GM12878 (cell line): Measurements from ENCODE around the gene NAT10. TPM values are rescaled to one million over a fixed set of nuclear protein-coding genes. Genes with fewer than 3 reads are reported as not detected.

Experiments used
- ATAC-seq: fragments of 200-7000 bp; cut with Tn5 transposase; 3 replicates; pipeline ENCODE4 v1.9.1; 2020; ENCODE audit warnings: mild to moderate bottlenecking, moderate library complexity
- BruUV-seq: library from RNA; stranded (reverse); fragments of 400-500 nt; replicated peaks from 2 replicates; lab custom pipeline; 2021; lab: Mats Ljungman, UMichigan
- CTCF ChIA-PET: fragments of 300-600 bp; sonication (Branson Sonifier 250); formaldehyde crosslinking; extraction: SDS; loops from one replicate; lab custom pipeline; 2021; ENCODE audit warnings: inconsistent platforms; lab: Yijun Ruan, JAX
- POLR2A ChIA-PET: fragments of 350-600 bp; formaldehyde crosslinking; extraction: SDS; loops from one replicate; lab custom pipeline; 2021; ENCODE audit warnings: inconsistent platforms; lab: Charles Lee
- RAD21 ChIA-PET: fragments of 300-600 bp; sonication (Branson Sonifier 250); formaldehyde crosslinking; loops from one replicate; lab custom pipeline; 2023; ENCODE audit warnings: antibody characterized with exemption; ENCODE audit not compliant: unreplicated experiment; lab: Charles Lee
- SMC1A ChIA-PET: fragments of 300-600 bp; sonication (Branson Sonifier 250); formaldehyde crosslinking; loops from one replicate; lab custom pipeline; 2023; ENCODE audit not compliant: unreplicated experiment, uncharacterized antibody; lab: Charles Lee
- DNase-seq: peaks from one replicate; pipeline ENCODE4 v3.0.0-alpha.2; 2011; ENCODE audit warnings: low read depth, low spot score
- FAIRE-seq: peaks from 3 replicates; lab custom pipeline; 2011; peaks lifted over from hg19 to GRCh38; lab: Jason Lieb, UNC
- H2AFZ ChIP-seq: 2 replicates; pipeline ENCODE4 v1.6.0; 2011; ENCODE audit warnings: low read depth, low read length, control low read depth; ENCODE audit not compliant: control insufficient read depth
- H3K27ac ChIP-seq: 2 replicates; pipeline ENCODE4 v1.5.1; 2011; ENCODE audit warnings: control low read depth; ENCODE audit not compliant: control insufficient read depth, insufficient read depth
- H3K27me3 ChIP-seq, 2 experiments: replicated peaks in 1 of 2; 2 replicates each; pipeline versions ENCODE4 v1.6.0 to v1.6.1; 2011; ENCODE audit warnings: low read length in 1 of 2; ENCODE audit not compliant: control insufficient read depth in 2 of 2, insufficient read depth in 2 of 2
- H3K36me3 ChIP-seq, 2 experiments: 2 replicates each; pipeline ENCODE4 v1.5.1; 2011; ENCODE audit warnings: low read length in 1 of 2; ENCODE audit not compliant: control insufficient read depth in 2 of 2, insufficient read depth in 2 of 2
- H3K4me1 ChIP-seq: 2 replicates; pipeline ENCODE4 v1.6.1; 2011; ENCODE audit warnings: mild to moderate bottlenecking, low read length, moderate library complexity, mixed read lengths; ENCODE audit not compliant: control insufficient read depth, insufficient read depth
- H3K4me2 ChIP-seq: 2 replicates; pipeline ENCODE4 v1.6.0; 2011; ENCODE audit warnings: control low read depth; ENCODE audit not compliant: control insufficient read depth, insufficient read depth
- H3K4me3 ChIP-seq: fragments of 200-600 bp; sonication (generic); 2 replicates; pipeline ENCODE4 v1.5.1; 2016
- H3K79me2 ChIP-seq: 2 replicates; pipeline ENCODE4 v1.6.0; 2011; ENCODE audit warnings: low read length; ENCODE audit not compliant: control insufficient read depth, insufficient read depth
- H3K9ac ChIP-seq: 2 replicates; pipeline ENCODE4 v1.8.0; 2011; ENCODE audit warnings: low read length, control low read depth, mixed read lengths; ENCODE audit not compliant: control insufficient read depth, insufficient read depth
- H3K9me3 ChIP-seq: replicated peaks from 3 replicates; pipeline ENCODE4 v1.5.1; 2011; ENCODE audit warnings: mild to moderate bottlenecking, low read length; ENCODE audit not compliant: control insufficient read depth, insufficient read depth
- H4K20me1 ChIP-seq: 2 replicates; pipeline ENCODE4 v1.6.0; 2011; ENCODE audit not compliant: control insufficient read depth, insufficient read depth
- CREM ChIP-seq: IDR thresholded peaks from 2 replicates; pipeline ENCODE4 v1.6.1; 2014; ENCODE audit warnings: antibody characterized with exemption, low read depth
- FOXM1 ChIP-seq: IDR thresholded peaks from 2 replicates; pipeline ENCODE4 v1.6.1; 2012; ENCODE audit warnings: low read depth, mild to moderate bottlenecking, inconsistent platforms, low read length, moderate library complexity
- YY1 ChIP-seq: IDR thresholded peaks from 2 replicates; pipeline ENCODE4 v1.6.1; 2011; ENCODE audit warnings: low read depth, mild to moderate bottlenecking, low read length
- WGBS: methylation state at CpG from one replicate; pipeline ENCODE4 v1.1.6; 2016; ENCODE audit warnings: low lambda C conversion rate; ENCODE audit not compliant: insufficient replicate concordance, insufficient coverage; ENCODE audit errors: missing lambda C conversion rate; 5-methylcytosine and 5-hydroxymethylcytosine counted together
- in situ Hi-C: fragments of 300-500 bp; cut with MboI; formaldehyde crosslinking; loops from 9 replicates; pipeline ENCODE4 v1.14.3; 2018; ENCODE audit warnings: mixed read lengths
- intact Hi-C: fragments of 100-400 bp; cut with micrococcal nuclease; formaldehyde crosslinking; loops from one replicate; pipeline ENCODE4 v1.14.2; 2022; ENCODE audit not compliant: unreplicated experiment
- polyA plus RNA-seq, 11 experiments: library from polyadenylated mRNA; depleted of rRNA in 4 of 11; unstranded in 6 of 11; stranded (reverse) in 5 of 11; fragments of >200 nt; fragmentation: Nextera tagmentation in 4 of 11; fragmentation: Illumina TruSeq in 1 of 11; extraction: Ambion mirVana in 4 of 11; extraction: Trizol in 1 of 11; gene quantifications; 1 replicate in 1 of 11; 2 replicates in 10 of 11; pipeline versions ENCODE4 v1.2.1 to v1.2.3, GENCODE V29; 2011 to 2016; ENCODE audit warnings: inconsistent platforms in 2 of 11, missing spikeins in 2 of 11, low read depth in 1 of 11
- total RNA-seq, 4 experiments: library from RNA; depleted of rRNA in 3 of 4; stranded (reverse); fragments of >200 nt in 3 of 4; fragmentation: Illumina TruSeq in 1 of 4; extraction: Trizol in 1 of 4; gene quantifications; 2 replicates each; pipeline versions ENCODE4 v1.2.1 to v1.2.3, GENCODE V29; 2013 to 2021
- TF ChIP-seq, protein P1 (sequence below): IDR thresholded peaks from 2 replicates; pipeline ENCODE4 v1.6.1; 2012; ENCODE audit warnings: improper control_type of control experiment, low read depth, low read length; ENCODE audit not compliant: insufficient replicate concordance
- TF ChIP-seq, protein P2 (sequence below): fragments of 450-650 bp; IDR thresholded peaks from 2 replicates; pipeline ENCODE4 v1.6.1; 2016; ENCODE audit warnings: mild to moderate bottlenecking
- TF ChIP-seq, protein P3 (sequence below): IDR thresholded peaks from 2 replicates; pipeline ENCODE4 v1.6.1; 2012; ENCODE audit warnings: mild to moderate bottlenecking, low read depth, low read length

Gene NAT10
- total and polyA plus RNA-seq, 10 of the 15 experiments (the other 5 are each of a cell fraction or from before 2014, with no cell fraction given) = 45.1 to 95.5 (median 72.8) TPM

DNA sequence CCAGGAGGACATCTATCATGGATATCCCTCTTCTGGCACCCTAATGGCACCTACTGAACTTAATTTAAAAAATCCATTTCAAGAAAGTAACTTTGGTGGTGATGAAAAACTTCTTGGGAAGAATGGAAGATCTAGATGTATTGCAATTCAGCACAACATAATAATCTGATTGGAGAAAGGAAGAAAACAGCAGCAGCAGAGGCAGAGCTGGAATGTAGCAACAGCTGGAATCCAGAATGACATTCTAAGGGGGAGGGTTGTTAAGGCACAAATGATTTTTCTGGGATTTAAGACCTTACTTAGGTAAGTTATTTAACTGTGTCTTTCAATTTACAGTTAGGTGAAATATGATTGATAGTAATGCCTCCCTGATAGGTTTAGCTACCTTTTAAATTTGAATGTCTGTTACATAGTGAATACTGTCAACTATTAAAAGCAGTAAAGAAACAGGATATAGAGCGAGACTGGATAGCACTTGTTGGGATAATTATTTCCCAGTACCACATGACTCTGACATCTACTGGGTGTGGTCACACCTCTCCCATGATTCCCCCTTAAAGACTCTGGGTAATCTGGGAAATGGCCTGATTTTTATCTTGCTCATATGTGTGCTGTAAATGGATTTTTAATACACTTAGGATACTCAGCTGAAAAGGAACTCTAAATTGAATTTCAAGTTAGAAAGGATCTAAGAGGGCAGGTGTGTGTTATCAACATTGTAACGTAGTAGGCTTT, 42.2 kb upstream of the NAT10 start:
- in situ Hi-C loops = no loop called here
- no peak for TF ChIP-seq FOXM1
- TF ChIP-seq YY1 = no peak
- no peak for TF ChIP-seq CREM
- TF ChIP-seq, protein P1, sequence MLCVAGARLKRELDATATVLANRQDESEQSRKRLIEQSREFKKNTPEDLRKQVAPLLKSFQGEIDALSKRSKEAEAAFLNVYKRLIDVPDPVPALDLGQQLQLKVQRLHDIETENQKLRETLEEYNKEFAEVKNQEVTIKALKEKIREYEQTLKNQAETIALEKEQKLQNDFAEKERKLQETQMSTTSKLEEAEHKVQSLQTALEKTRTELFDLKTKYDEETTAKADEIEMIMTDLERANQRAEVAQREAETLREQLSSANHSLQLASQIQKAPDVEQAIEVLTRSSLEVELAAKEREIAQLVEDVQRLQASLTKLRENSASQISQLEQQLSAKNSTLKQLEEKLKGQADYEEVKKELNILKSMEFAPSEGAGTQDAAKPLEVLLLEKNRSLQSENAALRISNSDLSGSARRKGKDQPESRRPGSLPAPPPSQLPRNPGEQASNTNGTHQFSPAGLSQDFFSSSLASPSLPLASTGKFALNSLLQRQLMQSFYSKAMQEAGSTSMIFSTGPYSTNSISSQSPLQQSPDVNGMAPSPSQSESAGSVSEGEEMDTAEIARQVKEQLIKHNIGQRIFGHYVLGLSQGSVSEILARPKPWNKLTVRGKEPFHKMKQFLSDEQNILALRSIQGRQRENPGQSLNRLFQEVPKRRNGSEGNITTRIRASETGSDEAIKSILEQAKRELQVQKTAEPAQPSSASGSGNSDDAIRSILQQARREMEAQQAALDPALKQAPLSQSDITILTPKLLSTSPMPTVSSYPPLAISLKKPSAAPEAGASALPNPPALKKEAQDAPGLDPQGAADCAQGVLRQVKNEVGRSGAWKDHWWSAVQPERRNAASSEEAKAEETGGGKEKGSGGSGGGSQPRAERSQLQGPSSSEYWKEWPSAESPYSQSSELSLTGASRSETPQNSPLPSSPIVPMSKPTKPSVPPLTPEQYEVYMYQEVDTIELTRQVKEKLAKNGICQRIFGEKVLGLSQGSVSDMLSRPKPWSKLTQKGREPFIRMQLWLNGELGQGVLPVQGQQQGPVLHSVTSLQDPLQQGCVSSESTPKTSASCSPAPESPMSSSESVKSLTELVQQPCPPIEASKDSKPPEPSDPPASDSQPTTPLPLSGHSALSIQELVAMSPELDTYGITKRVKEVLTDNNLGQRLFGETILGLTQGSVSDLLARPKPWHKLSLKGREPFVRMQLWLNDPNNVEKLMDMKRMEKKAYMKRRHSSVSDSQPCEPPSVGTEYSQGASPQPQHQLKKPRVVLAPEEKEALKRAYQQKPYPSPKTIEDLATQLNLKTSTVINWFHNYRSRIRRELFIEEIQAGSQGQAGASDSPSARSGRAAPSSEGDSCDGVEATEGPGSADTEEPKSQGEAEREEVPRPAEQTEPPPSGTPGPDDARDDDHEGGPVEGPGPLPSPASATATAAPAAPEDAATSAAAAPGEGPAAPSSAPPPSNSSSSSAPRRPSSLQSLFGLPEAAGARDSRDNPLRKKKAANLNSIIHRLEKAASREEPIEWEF = no peak
- TF ChIP-seq, protein P2, sequence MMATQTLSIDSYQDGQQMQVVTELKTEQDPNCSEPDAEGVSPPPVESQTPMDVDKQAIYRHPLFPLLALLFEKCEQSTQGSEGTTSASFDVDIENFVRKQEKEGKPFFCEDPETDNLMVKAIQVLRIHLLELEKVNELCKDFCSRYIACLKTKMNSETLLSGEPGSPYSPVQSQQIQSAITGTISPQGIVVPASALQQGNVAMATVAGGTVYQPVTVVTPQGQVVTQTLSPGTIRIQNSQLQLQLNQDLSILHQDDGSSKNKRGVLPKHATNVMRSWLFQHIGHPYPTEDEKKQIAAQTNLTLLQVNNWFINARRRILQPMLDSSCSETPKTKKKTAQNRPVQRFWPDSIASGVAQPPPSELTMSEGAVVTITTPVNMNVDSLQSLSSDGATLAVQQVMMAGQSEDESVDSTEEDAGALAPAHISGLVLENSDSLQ = no peak
- TF ChIP-seq, protein P3, sequence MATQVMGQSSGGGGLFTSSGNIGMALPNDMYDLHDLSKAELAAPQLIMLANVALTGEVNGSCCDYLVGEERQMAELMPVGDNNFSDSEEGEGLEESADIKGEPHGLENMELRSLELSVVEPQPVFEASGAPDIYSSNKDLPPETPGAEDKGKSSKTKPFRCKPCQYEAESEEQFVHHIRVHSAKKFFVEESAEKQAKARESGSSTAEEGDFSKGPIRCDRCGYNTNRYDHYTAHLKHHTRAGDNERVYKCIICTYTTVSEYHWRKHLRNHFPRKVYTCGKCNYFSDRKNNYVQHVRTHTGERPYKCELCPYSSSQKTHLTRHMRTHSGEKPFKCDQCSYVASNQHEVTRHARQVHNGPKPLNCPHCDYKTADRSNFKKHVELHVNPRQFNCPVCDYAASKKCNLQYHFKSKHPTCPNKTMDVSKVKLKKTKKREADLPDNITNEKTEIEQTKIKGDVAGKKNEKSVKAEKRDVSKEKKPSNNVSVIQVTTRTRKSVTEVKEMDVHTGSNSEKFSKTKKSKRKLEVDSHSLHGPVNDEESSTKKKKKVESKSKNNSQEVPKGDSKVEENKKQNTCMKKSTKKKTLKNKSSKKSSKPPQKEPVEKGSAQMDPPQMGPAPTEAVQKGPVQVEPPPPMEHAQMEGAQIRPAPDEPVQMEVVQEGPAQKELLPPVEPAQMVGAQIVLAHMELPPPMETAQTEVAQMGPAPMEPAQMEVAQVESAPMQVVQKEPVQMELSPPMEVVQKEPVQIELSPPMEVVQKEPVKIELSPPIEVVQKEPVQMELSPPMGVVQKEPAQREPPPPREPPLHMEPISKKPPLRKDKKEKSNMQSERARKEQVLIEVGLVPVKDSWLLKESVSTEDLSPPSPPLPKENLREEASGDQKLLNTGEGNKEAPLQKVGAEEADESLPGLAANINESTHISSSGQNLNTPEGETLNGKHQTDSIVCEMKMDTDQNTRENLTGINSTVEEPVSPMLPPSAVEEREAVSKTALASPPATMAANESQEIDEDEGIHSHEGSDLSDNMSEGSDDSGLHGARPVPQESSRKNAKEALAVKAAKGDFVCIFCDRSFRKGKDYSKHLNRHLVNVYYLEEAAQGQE = no peak
- H3K9me3 ChIP-seq = no peaks in the 10 kb centered on the region
- no peak overlapping the region for H3K4me3 ChIP-seq
- SMC1A ChIA-PET = interaction anchor here (1.2 to 3.2 kb wide), 4 partner anchors 10 to 59 kb away, joined by 3 to 18 read pairs (median 10); partner anchors contain the start of gene CAPRIN1
- no peak overlapping the region for H3K9ac ChIP-seq
- POLR2A ChIA-PET = interaction anchor here (0.6 to 1.3 kb wide), 5 partner anchors 13 to 414 kb away, joined by 3 to 8 read pairs (median 5); partner anchors contain the start of gene NAT10
- CTCF ChIA-PET = interaction anchor here (0.7 to 1.1 kb wide), 3 partner anchors 9 to 74 kb away, joined by 3 to 8 read pairs (median 4); no protein-coding TSS in a partner anchor
- H3K36me3 ChIP-seq = peaks cover 3 to 20% of the 10 kb centered on the region in 2 experiments
- DNase-seq = no peak
- H3K27me3 ChIP-seq = no peaks in the 10 kb centered on the region
- H4K20me1 ChIP-seq = no peaks in the 10 kb centered on the region
- no peak overlapping the region for H2AFZ ChIP-seq
- BruUV-seq = TSS peak; percentile 16
- no peak overlapping the region for H3K27ac ChIP-seq
- 84% methylated on average over 2 of the region's 2 CpGs for WGBS
- no peak overlapping the region for H3K4me2 ChIP-seq
- peaks cover 92% of the 10 kb centered on the region for H3K79me2 ChIP-seq
- ATAC-seq = no peak
- H3K4me1 ChIP-seq = peaks cover 31% of the 10 kb centered on the region
- intact Hi-C loops = no loop called here
- RAD21 ChIA-PET = no interaction called here
- no peak for FAIRE-seq
